ENCODE results near the gene GNPNAT1.

Gene GNPNAT1

DNA sequence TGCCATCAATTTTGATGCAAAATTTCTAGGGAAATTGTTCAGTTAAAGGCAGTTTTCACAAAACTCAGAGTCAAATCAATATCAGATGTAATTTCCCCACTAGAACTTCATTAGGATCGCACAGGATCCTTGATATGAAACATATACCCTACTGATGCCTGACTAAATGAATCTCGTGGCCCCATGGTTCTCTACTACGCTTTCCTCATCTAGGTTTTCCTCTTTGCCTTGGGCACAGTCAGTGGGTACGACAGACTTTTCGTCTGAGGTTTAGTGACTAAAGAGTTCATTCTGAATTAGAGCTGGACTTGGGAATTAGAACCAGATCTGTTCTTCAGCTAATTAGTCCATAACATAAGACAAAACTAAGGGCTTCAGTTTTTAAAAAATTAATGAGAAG is 42.5 kb upstream of the GNPNAT1 start:
- TF ChIP-seq CTCF (IDR thresholded peaks at IDR 0.05; ENCODE audit: insufficient read depth, missing control alignments), result no peak
- FAIRE-seq (no peak), DNase-seq (ENCODE audit: insufficient read length, low spot score) (no peak)

- FAIRE-seq (no peak), DNase-seq (ENCODE audit: insufficient read length, low spot score) (no peak)
- no peak for TF ChIP-seq CTCF (IDR thresholded peaks at IDR 0.05; ENCODE audit: insufficient read depth, missing control alignments)
Observed at GRCh38 chr14:52829527-52830185, 38.2 kb upstream of the GNPNAT1 start.

- FAIRE-seq (no peak), DNase-seq (ENCODE audit: insufficient read length, low spot score) (no peak)
- TF ChIP-seq CTCF (IDR thresholded peaks at IDR 0.05; ENCODE audit: insufficient read depth, missing control alignments), result no peak
Observed at GRCh38 chr14:52827426-52827825, 36.0 kb upstream of the GNPNAT1 start.

GRCh38 chr14:52825085-52825484 is 33.7 kb upstream of the GNPNAT1 start:
- no peak for TF ChIP-seq CTCF (IDR thresholded peaks at IDR 0.05; ENCODE audit: insufficient read depth, missing control alignments)
- FAIRE-seq (no peak), DNase-seq (ENCODE audit: insufficient read length, low spot score) (no peak)

- FAIRE-seq, result no peak
- no peak for TF ChIP-seq CTCF (IDR thresholded peaks at IDR 0.05; ENCODE audit: insufficient read depth, missing control alignments)
- DNase-seq (ENCODE audit: insufficient read length, low spot score), result no peak
Observed at GRCh38 chr14:52824462-52824861, 33.1 kb upstream of the GNPNAT1 start.

- DNase-seq (ENCODE audit: insufficient read length, low spot score), result no peak
- no peak for TF ChIP-seq CTCF (IDR thresholded peaks at IDR 0.05; ENCODE audit: insufficient read depth, missing control alignments)
- no peak for FAIRE-seq
Observed at GRCh38 chr14:52821805-52822250, 30.4 kb upstream of the GNPNAT1 start.

DNA sequence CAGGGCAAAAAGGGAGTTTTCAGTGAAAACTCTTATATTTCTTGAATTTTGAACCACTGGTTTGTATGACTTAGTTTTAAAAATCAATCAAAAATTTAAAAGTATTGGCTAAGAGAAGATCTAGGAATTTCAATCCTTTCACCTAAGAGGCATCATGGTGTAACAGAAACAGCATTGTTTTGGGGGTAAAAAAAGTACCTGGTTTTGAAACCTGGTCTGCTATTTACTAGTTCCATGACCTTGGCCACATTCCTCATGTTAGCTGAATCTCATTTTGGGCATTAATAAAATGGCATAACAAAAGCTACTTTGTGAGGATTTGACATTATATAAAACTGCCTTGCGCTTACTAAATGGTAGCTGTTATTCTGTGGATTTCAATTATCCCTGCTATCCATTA is 16.7 kb upstream of the GNPNAT1 start:
- TF ChIP-seq CTCF (IDR thresholded peaks at IDR 0.05; ENCODE audit: insufficient read depth, missing control alignments), result no peak
- DNase-seq (ENCODE audit: insufficient read length, low spot score) (no peak), FAIRE-seq (peak; percentile 29)
